H1 (cell line): ENCODE data around the gene PEX16. TPM values are rescaled to one million over a fixed set of nuclear protein-coding genes. Genes with fewer than 3 reads are reported as not detected.

Experiments used
- CTCF ChIA-PET: fragments of 300-600 bp; sonication (Branson Sonifier 250); formaldehyde crosslinking; loops from one replicate; lab custom pipeline; 2021; ENCODE audit not compliant: partially characterized antibody; lab: Charles Lee
- POLR2A ChIA-PET: fragments of 300-600 bp; sonication (Branson Sonifier 250); formaldehyde crosslinking; loops from one replicate; lab custom pipeline; 2021; ENCODE audit warnings: inconsistent platforms; ENCODE audit not compliant: partially characterized antibody; lab: Charles Lee
- DNase-seq, 2 experiments: peaks; one replicate each; pipeline versions ENCODE4 v3.0.0 to v3.0.0-alpha.2; 2010 to 2022; ENCODE audit warnings: low spot score in 2 of 2, low read depth in 1 of 2, mixed read lengths in 1 of 2
- FAIRE-seq: peaks from 2 replicates; lab custom pipeline; 2011; peaks lifted over from hg19 to GRCh38; lab: Jason Lieb, UNC
- H2AFZ ChIP-seq: 2 replicates; pipeline ENCODE4 v1.8.1; 2012; ENCODE audit warnings: low read length, inconsistent platforms
- H2AK5ac ChIP-seq: 2 replicates; pipeline ENCODE4 v1.6.1; 2013; ENCODE audit warnings: low read depth, low read length
- H2BK120ac ChIP-seq: replicated peaks from 2 replicates; pipeline ENCODE3; 2013; ENCODE audit warnings: low read depth, low read length, inconsistent platforms
- H2BK12ac ChIP-seq: 2 replicates; pipeline ENCODE4 v1.6.1; 2013; ENCODE audit warnings: low read depth, low read length
- H2BK15ac ChIP-seq: 2 replicates; pipeline ENCODE4 v1.6.1; 2013; ENCODE audit warnings: low read length
- H2BK20ac ChIP-seq: 2 replicates; pipeline ENCODE4 v1.6.1; 2013; ENCODE audit warnings: low read length
- H2BK5ac ChIP-seq: 2 replicates; pipeline ENCODE4 v1.6.1; 2013; ENCODE audit warnings: low read depth, low read length
- H3K14ac ChIP-seq: 2 replicates; pipeline ENCODE4 v1.6.1; 2013; ENCODE audit warnings: inconsistent platforms; ENCODE audit not compliant: insufficient read length
- H3K18ac ChIP-seq: 2 replicates; pipeline ENCODE4 v1.6.1; 2013; ENCODE audit warnings: low read length; ENCODE audit errors: extremely low read depth
- H3K23ac ChIP-seq: 2 replicates; pipeline ENCODE4 v1.6.1; 2013; ENCODE audit warnings: inconsistent platforms; ENCODE audit not compliant: insufficient read length
- H3K23me2 ChIP-seq: 2 replicates; pipeline ENCODE4 v1.6.1; 2013; ENCODE audit warnings: low read depth, low read length
- H3K27ac ChIP-seq: 2 replicates; pipeline ENCODE4 v1.6.1; 2011; ENCODE audit warnings: low read depth, low read length, inconsistent platforms
- H3K27me3 ChIP-seq, 4 experiments: replicated peaks in 1 of 4; 1 replicate in 1 of 4; 2 replicates in 3 of 4; pipeline versions ENCODE4 v1.6.1 to v1.8.1; 2011 to 2013; ENCODE audit warnings: low read length in 3 of 4, mild to moderate bottlenecking in 3 of 4, inconsistent platforms in 2 of 4, mixed read lengths in 2 of 4, moderate library complexity in 1 of 4; ENCODE audit not compliant: control insufficient read depth in 3 of 4, insufficient read depth in 3 of 4; ENCODE audit errors: extremely low read depth in 1 of 4
- H3K36me3 ChIP-seq, 4 experiments: 2 replicates each; pipeline versions ENCODE4 v1.6.1 to v1.8.1; 2011 to 2013; ENCODE audit warnings: mild to moderate bottlenecking in 4 of 4, low read length in 3 of 4, moderate library complexity in 2 of 4, control low read depth in 1 of 4, inconsistent platforms in 1 of 4; ENCODE audit not compliant: insufficient read depth in 4 of 4, control insufficient read depth in 2 of 4
- H3K4ac ChIP-seq: replicated peaks from 2 replicates; pipeline ENCODE3; 2013; ENCODE audit warnings: low read length, low read depth, mixed read lengths, inconsistent platforms; ENCODE audit not compliant: insufficient read length
- H3K4me1 ChIP-seq, 4 experiments: replicated peaks in 1 of 4; 1 replicate in 1 of 4; 2 replicates in 3 of 4; pipeline versions ENCODE4 v1.6.1 to v1.8.1; 2011 to 2013; ENCODE audit warnings: low read length in 3 of 4, inconsistent platforms in 2 of 4, mixed read lengths in 1 of 4; ENCODE audit not compliant: insufficient read depth in 4 of 4, control insufficient read depth in 3 of 4
- H3K4me2 ChIP-seq, 2 experiments: 2 replicates each; pipeline versions ENCODE4 v1.6.1 to v1.8.1; 2011 to 2013; ENCODE audit warnings: low read depth in 2 of 2, low read length in 2 of 2, control low read depth in 1 of 2, inconsistent platforms in 1 of 2, mild to moderate bottlenecking in 1 of 2; ENCODE audit not compliant: insufficient read depth in 1 of 2
- H3K4me3 ChIP-seq, 4 experiments: fragments of 200-600, 300-600 bp in 1 of 4; sonication (generic), shearing (Covaris generic), sonication (Bioruptor Twin) in 1 of 4; 2 replicates each; pipeline versions ENCODE4 v1.5.1 to v1.8.1; 2011 to 2016; ENCODE audit warnings: low read length in 4 of 4, low read depth in 3 of 4, control low read depth in 2 of 4, inconsistent platforms in 2 of 4, mild to moderate bottlenecking in 2 of 4, mixed read lengths in 1 of 4, moderate library complexity in 1 of 4; ENCODE audit not compliant: insufficient read depth in 2 of 4; ENCODE audit errors: extremely low read depth in 1 of 4
- H3K56ac ChIP-seq: replicated peaks from 2 replicates; pipeline ENCODE3; 2013; ENCODE audit warnings: low read depth, mild to moderate bottlenecking, mixed read lengths, low read length, inconsistent platforms; ENCODE audit not compliant: insufficient read length
- H3K79me1 ChIP-seq: 2 replicates; pipeline ENCODE4 v1.6.1; 2013; ENCODE audit warnings: low read depth, low read length, control low read depth
- H3K79me2 ChIP-seq, 2 experiments: 2 replicates each; pipeline versions ENCODE4 v1.6.1 to v1.8.1; 2012 to 2013; ENCODE audit warnings: low read length in 2 of 2, mild to moderate bottlenecking in 2 of 2, inconsistent platforms in 1 of 2; ENCODE audit not compliant: insufficient read depth in 2 of 2, control insufficient read depth in 1 of 2
- H3K9ac ChIP-seq, 4 experiments: replicated peaks in 1 of 4; 1 replicate in 1 of 4; 2 replicates in 3 of 4; pipeline versions ENCODE4 v1.6.1 to v1.8.1; 2011 to 2013; ENCODE audit warnings: low read depth in 3 of 4, low read length in 3 of 4, control low read depth in 2 of 4, mild to moderate bottlenecking in 2 of 4, moderate library complexity in 2 of 4, inconsistent platforms in 1 of 4; ENCODE audit errors: extremely low read depth in 1 of 4
- H3K9me3 ChIP-seq, 2 experiments: 2 replicates each; pipeline versions ENCODE4 v1.6.1 to v1.8.1; 2012 to 2013; ENCODE audit warnings: mild to moderate bottlenecking in 2 of 2, moderate library complexity in 2 of 2, control low read depth in 1 of 2, inconsistent platforms in 1 of 2, low read depth in 1 of 2, low read length in 1 of 2, mixed read lengths in 1 of 2; ENCODE audit not compliant: insufficient read depth in 2 of 2
- H4K20me1 ChIP-seq, 2 experiments: replicated peaks in 1 of 2; 2 replicates each; pipeline versions ENCODE3 to v1.8.1; 2011 to 2013; ENCODE audit warnings: inconsistent platforms in 2 of 2, low read length in 2 of 2, mild to moderate bottlenecking in 1 of 2; ENCODE audit not compliant: insufficient read depth in 2 of 2, control insufficient read depth in 1 of 2
- H4K5ac ChIP-seq: 2 replicates; pipeline ENCODE4 v1.6.1; 2013; ENCODE audit warnings: low read length, low read depth, mixed read lengths, inconsistent platforms; ENCODE audit not compliant: insufficient read length
- H4K8ac ChIP-seq: 2 replicates; pipeline ENCODE4 v1.8.0; 2013; ENCODE audit warnings: mild to moderate bottlenecking, moderate library complexity, low read length, inconsistent platforms; ENCODE audit not compliant: insufficient read depth; ENCODE audit errors: extremely low read depth
- H4K91ac ChIP-seq: replicated peaks from 2 replicates; pipeline ENCODE3; 2013; ENCODE audit warnings: low read length, mixed read lengths, inconsistent platforms; ENCODE audit not compliant: insufficient read length
- ASH2L ChIP-seq: fragments of 200-600, 300-600 bp; sonication (generic); IDR thresholded peaks from one replicate; pipeline ENCODE4 v1.7.1; 2017; ENCODE audit warnings: low read length
- HDAC2 ChIP-seq, 2 experiments: fragments of 300-600 bp in 1 of 2; sonication (generic) in 1 of 2; IDR thresholded peaks; 2 replicates each; pipeline ENCODE4 v1.6.1; 2011 to 2012; ENCODE audit warnings: low read depth in 2 of 2, low read length in 2 of 2, mild to moderate bottlenecking in 2 of 2, moderate library complexity in 2 of 2, borderline replicate concordance in 1 of 2, inconsistent platforms in 1 of 2
- TCF12 ChIP-seq: IDR thresholded peaks from 2 replicates; pipeline ENCODE4 v1.6.1; 2011; ENCODE audit warnings: low read depth, mild to moderate bottlenecking, low read length
- WGBS, 2 experiments: shearing (Covaris generic) in 1 of 2; methylation state at CpG; one replicate each; pipeline versions ENCODE4 v1.1.6 to v1.1.7; 2013 to 2015; ENCODE audit warnings: low lambda C conversion rate in 2 of 2, mixed read lengths in 2 of 2, inconsistent platforms in 1 of 2, low coverage in 1 of 2, missing lambda C conversion rate in 1 of 2; ENCODE audit not compliant: insufficient replicate concordance in 2 of 2, insufficient coverage in 1 of 2, insufficient read length in 1 of 2; ENCODE audit errors: extremely low coverage in 1 of 2, missing lambda C conversion rate in 1 of 2; 5-methylcytosine and 5-hydroxymethylcytosine counted together
- polyA plus RNA-seq, 7 experiments: library from polyadenylated mRNA; depleted of rRNA in 3 of 7; stranded (reverse) in 5 of 7; unstranded in 2 of 7; fragments of >200 nt in 5 of 7; fragments of 200-250 nt in 2 of 7; gene quantifications; 1 replicate in 5 of 7; 2 replicates in 1 of 7; 4 replicates in 1 of 7; pipeline versions ENCODE4 v1.2.1 to v1.2.3, GENCODE V29; 2011 to 2013; ENCODE audit warnings: missing spikeins in 2 of 7, mixed read lengths in 2 of 7
- total RNA-seq: library from RNA; stranded (reverse); fragmentation: NEBNext Ultra II Directional; extraction: Animal tissue kit (Norgen Biotek cat#: 25700); gene quantifications from 2 replicates; pipeline ENCODE4 v1.2.1, GENCODE V29; 2021
- TF ChIP-seq, protein P1 (sequence below), 3 experiments: IDR thresholded peaks; 1 replicate in 2 of 3; 2 replicates in 1 of 3; pipeline versions ENCODE4 v1.5.1 to v1.6.1; 2011; ENCODE audit warnings: low read length in 3 of 3, mild to moderate bottlenecking in 3 of 3, inconsistent platforms in 2 of 3, low read depth in 1 of 3, moderate library complexity in 1 of 3; ENCODE audit not compliant: insufficient read depth in 1 of 3; ENCODE audit errors: control extremely low read depth in 1 of 3

PEX16 gene
- total and polyA plus RNA-seq, 2 of the 8 experiments (the other 6 are each of a cell fraction or from before 2014, with no cell fraction given): 29.2 to 36.0 TPM

DNA sequence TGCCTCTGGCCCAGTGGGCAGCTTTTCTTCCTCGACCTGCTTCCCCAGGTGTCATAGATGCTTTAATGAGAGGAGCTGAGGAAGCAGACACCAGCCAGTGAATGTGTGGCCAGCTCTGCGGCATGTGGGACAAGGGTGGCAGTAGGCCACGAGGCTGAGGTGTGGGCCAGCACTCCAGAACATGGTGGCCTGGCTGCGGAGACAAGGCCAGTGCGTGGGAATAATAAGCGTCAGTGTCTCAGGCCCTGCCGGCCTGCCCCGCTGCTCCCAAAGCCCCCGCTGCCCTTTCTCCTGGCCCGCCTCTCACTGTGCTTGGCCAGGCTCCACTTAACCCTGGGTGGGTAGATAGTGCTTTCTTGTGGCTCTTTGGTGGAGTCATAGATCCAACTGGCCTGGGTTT lies 30.1 kb downstream of the PEX16 start:
- 93% methylated on average over 8 of the region's 10 CpGs; no CpG with 5 or more reads in 1 of the 2 experiments for WGBS, 2 experiments
- POLR2A ChIA-PET: interaction anchor here (1.2 to 3.2 kb wide), 5 partner anchors 8 to 408 kb away, joined by 3 to 14 read pairs (median 4); partner anchors contain the start of gene LARGE2
- no peak overlapping the region for H3K56ac ChIP-seq

More for the DNA sequence above, 30.1 kb downstream of the PEX16 start:
- no peak overlapping the region for H2AK5ac ChIP-seq
- H2BK20ac ChIP-seq: no peak overlapping the region
- H2AFZ ChIP-seq: no peak overlapping the region
- no peak overlapping the region for H3K4ac ChIP-seq
- peaks cover 0 to 9% of the 10 kb centered on the region in 2 experiments for H4K20me1 ChIP-seq
- H3K4me1 ChIP-seq: peaks cover 0 to 10% (median 5%) of the 10 kb centered on the region in 4 experiments; a peak in 5 of 7 replicates
- H2BK120ac ChIP-seq: no peak overlapping the region
- H3K23ac ChIP-seq: no peak overlapping the region
- no peak for FAIRE-seq
- no peak overlapping the region for H2BK15ac ChIP-seq
- H3K9me3 ChIP-seq: no peaks in the 10 kb centered on the region
- H3K27ac ChIP-seq: no peak overlapping the region
- CTCF ChIA-PET: interaction anchor here (1.1 to 5.7 kb wide), 5 partner anchors 11 to 39 kb away, joined by 3 to 32 read pairs (median 4); partner anchors contain the start of gene LARGE2
- no peak overlapping the region for H4K91ac ChIP-seq
- H3K79me1 ChIP-seq: no peaks in the 10 kb centered on the region; the same call in 1 of the 2 replicates
- H4K5ac ChIP-seq: no peak overlapping the region
- peaks cover 8% of the 10 kb centered on the region; the same call in 1 of the 2 replicates for H3K23me2 ChIP-seq
- no peak overlapping the region for H2BK12ac ChIP-seq
- H3K9ac ChIP-seq: no peak overlapping the region
- H3K18ac ChIP-seq: no peak overlapping the region
- no peaks in the 10 kb centered on the region for H3K36me3 ChIP-seq
- no peaks in the 10 kb centered on the region; a peak in 1 of 4 replicates for H3K79me2 ChIP-seq
- no peak for DNase-seq
- H3K4me3 ChIP-seq: no peak overlapping the region
- TF ChIP-seq, protein P1, sequence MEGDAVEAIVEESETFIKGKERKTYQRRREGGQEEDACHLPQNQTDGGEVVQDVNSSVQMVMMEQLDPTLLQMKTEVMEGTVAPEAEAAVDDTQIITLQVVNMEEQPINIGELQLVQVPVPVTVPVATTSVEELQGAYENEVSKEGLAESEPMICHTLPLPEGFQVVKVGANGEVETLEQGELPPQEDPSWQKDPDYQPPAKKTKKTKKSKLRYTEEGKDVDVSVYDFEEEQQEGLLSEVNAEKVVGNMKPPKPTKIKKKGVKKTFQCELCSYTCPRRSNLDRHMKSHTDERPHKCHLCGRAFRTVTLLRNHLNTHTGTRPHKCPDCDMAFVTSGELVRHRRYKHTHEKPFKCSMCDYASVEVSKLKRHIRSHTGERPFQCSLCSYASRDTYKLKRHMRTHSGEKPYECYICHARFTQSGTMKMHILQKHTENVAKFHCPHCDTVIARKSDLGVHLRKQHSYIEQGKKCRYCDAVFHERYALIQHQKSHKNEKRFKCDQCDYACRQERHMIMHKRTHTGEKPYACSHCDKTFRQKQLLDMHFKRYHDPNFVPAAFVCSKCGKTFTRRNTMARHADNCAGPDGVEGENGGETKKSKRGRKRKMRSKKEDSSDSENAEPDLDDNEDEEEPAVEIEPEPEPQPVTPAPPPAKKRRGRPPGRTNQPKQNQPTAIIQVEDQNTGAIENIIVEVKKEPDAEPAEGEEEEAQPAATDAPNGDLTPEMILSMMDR (IDR thresholded peaks at IDR 0.05; ENCODE audit: control extremely low read depth in 1 of 3, insufficient read depth in 1 of 3, low read depth in 1 of 3, low read length in 3 of 3): no peak
- TF ChIP-seq ASH2L (no peak), HDAC2 (IDR thresholded peaks at IDR 0.05; ENCODE audit: borderline replicate concordance in 1 of 2, low read depth in 2 of 2, low read length in 2 of 2) (no peak), TCF12 (no peak)
- TF ChIP-seq, all 59 proteins: peak for 0
- H2BK5ac ChIP-seq: no peak overlapping the region; the same call in 1 of the 2 replicates
- H4K8ac ChIP-seq: no peak overlapping the region; the same call in 1 of the 2 replicates
- H3K4me2 ChIP-seq: no peak overlapping the region
- no peaks in the 10 kb centered on the region; a peak in 2 of 7 replicates for H3K27me3 ChIP-seq
- H3K14ac ChIP-seq: no peak overlapping the region
